Fibroblast of lung (primary cell): ENCODE measurements around the gene MTHFSD.

Source experiments
- EZH2 ChIP-seq: IDR thresholded peaks from 2 replicates; pipeline ENCODE4 v1.5.1; 2012; ENCODE audit warnings: low read length, control low read depth, mild to moderate bottlenecking; ENCODE audit errors: missing control alignments
- TF ChIP-seq, protein P1 (sequence below), 2 donors: IDR thresholded peaks in 1 of 2; conservative IDR thresholded peaks in 1 of 2; 1 replicate in 1 of 2; 2 replicates in 1 of 2; pipeline ENCODE4 v1.5.1; 2011 to 2012; ENCODE audit warnings: low read length in 2 of 2, control low read depth in 1 of 2, inconsistent platforms in 1 of 2, low read depth in 1 of 2, mild to moderate bottlenecking in 1 of 2

DNA sequence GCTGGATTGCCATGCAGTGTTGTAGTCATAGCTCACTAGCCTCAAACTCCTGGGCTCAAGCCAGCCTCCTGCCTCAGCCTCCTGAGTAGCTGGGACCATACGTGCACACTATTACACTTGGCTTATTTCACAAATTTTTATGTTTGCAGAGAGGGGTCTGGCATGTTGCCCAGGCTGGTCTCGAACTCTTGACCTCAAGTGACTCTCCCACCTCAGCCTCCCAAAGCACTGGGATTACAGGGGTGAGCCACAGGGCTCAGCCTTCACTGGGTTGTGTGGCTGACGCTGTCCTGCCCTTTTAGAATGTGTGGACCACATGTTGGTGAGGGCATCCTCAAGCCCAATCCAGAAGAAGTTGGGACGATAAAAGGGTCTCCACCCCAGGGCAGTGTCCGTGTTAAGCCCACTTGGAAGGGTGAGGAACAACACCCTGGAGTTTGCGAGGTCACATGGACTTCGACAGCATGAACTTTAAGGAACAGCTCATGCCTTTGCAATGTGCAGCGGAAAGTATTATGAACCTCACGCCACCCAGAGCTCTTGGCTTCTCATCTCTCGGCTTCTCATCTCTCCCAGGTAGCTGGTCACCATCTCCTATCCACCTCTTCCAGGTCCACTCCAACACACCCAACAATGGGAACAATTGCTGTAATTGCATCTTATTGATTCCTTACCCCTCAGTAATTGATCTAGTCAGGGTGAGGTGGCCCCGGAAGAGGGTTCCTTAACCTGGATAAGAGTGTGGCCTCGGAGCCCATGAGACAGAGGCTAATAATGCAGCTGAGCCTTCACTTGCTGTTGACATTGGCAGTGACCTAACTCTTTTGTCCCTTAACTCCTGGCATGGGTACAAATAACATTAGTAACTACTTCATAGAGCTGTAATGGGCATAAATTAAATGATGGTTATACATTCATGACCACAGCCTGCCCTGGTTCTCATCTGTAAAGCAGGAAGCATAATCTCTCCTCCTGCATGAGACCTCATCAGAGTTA, 30.0 kb upstream of the MTHFSD start:
- TF ChIP-seq, protein P1, sequence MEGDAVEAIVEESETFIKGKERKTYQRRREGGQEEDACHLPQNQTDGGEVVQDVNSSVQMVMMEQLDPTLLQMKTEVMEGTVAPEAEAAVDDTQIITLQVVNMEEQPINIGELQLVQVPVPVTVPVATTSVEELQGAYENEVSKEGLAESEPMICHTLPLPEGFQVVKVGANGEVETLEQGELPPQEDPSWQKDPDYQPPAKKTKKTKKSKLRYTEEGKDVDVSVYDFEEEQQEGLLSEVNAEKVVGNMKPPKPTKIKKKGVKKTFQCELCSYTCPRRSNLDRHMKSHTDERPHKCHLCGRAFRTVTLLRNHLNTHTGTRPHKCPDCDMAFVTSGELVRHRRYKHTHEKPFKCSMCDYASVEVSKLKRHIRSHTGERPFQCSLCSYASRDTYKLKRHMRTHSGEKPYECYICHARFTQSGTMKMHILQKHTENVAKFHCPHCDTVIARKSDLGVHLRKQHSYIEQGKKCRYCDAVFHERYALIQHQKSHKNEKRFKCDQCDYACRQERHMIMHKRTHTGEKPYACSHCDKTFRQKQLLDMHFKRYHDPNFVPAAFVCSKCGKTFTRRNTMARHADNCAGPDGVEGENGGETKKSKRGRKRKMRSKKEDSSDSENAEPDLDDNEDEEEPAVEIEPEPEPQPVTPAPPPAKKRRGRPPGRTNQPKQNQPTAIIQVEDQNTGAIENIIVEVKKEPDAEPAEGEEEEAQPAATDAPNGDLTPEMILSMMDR (conservative IDR thresholded peaks at IDR 0.05 in 1 of 2, IDR thresholded peaks at IDR 0.05 in 1 of 2; ENCODE audit: low read depth in 1 of 2, low read length in 2 of 2), result no peak
- no peak for TF ChIP-seq EZH2
